NB4 (cell line): ENCODE results near the gene TCF4.

ENCODE experiments used
- DNase-seq: peaks from one replicate; pipeline ENCODE4 v3.0.0; 2010; ENCODE audit warnings: low read depth
- H3K4me3 ChIP-seq: one replicate; pipeline ENCODE4 v1.5.1; 2011; ENCODE audit warnings: mild to moderate bottlenecking, low read depth, low read length, moderate library complexity
- CTCF ChIP-seq: IDR thresholded peaks from one replicate; pipeline ENCODE4 v1.5.1; 2012; ENCODE audit warnings: low read depth, low read length
- MAX ChIP-seq: IDR thresholded peaks from 2 replicates; pipeline ENCODE4 v1.6.1; 2011; ENCODE audit warnings: low read depth, low read length
- MYC ChIP-seq: IDR thresholded peaks from 2 replicates; pipeline ENCODE4 v1.6.1; 2011; ENCODE audit warnings: low read depth, low read length
- POLR2A ChIP-seq: IDR thresholded peaks from 2 replicates; pipeline ENCODE4 v1.6.1; 2011; ENCODE audit warnings: mild to moderate bottlenecking; ENCODE audit not compliant: insufficient read length; ENCODE audit errors: extremely low read depth

TCF4 gene

GRCh38 chr18:55455938-55456337 lies 132.1 kb downstream of the TCF4 start:
- no peak for DNase-seq
- no peak overlapping the region for H3K4me3 ChIP-seq
- TF ChIP-seq MYC: no peak

GRCh38 chr18:55453186-55453585 lies 134.8 kb downstream of the TCF4 start:
- no peak for DNase-seq
- no peak overlapping the region for H3K4me3 ChIP-seq
- TF ChIP-seq POLR2A (no peak), CTCF (no peak), MYC (no peak), MAX (no peak)

- no peak overlapping the region for H3K4me3 ChIP-seq
- no peak for TF ChIP-seq MYC
- no peak for DNase-seq
These were observed 135.8 kb downstream of the TCF4 start for GRCh38 chr18:55452123-55452611.

GRCh38 chr18:55449412-55450140 lies 138.4 kb downstream of the TCF4 start:
- no peak for TF ChIP-seq POLR2A
- TF ChIP-seq MAX: no peak
- no peak for TF ChIP-seq MYC
- no peak for TF ChIP-seq CTCF
- no peak overlapping the region for H3K4me3 ChIP-seq
- DNase-seq: no peak

GRCh38 chr18:55448420-55448819 lies 139.6 kb downstream of the TCF4 start:
- TF ChIP-seq CTCF (no peak), MAX (no peak), MYC (no peak), POLR2A (no peak)
- DNase-seq: no peak
- H3K4me3 ChIP-seq: no peak overlapping the region

GRCh38 chr18:55447672-55448018 lies 140.3 kb downstream of the TCF4 start:
- no peak for DNase-seq
- TF ChIP-seq CTCF (no peak), POLR2A (no peak), MAX (no peak), MYC (no peak)
- H3K4me3 ChIP-seq: no peak overlapping the region

GRCh38 chr18:55446996-55447671 lies 140.9 kb downstream of the TCF4 start:
- DNase-seq: no peak

More at GRCh38 chr18:55446996-55447671, 140.9 kb downstream of the TCF4 start:
- no peak overlapping the region for H3K4me3 ChIP-seq
- no peak for TF ChIP-seq POLR2A
- TF ChIP-seq MYC: no peak
- no peak for TF ChIP-seq CTCF
- TF ChIP-seq MAX: no peak
